ENCODE data around the gene CACNA2D3.

GRCh38 chr3:54322354-54322753 is 200.0 kb downstream of the CACNA2D3 start:
- TF ChIP-seq, protein P1, sequence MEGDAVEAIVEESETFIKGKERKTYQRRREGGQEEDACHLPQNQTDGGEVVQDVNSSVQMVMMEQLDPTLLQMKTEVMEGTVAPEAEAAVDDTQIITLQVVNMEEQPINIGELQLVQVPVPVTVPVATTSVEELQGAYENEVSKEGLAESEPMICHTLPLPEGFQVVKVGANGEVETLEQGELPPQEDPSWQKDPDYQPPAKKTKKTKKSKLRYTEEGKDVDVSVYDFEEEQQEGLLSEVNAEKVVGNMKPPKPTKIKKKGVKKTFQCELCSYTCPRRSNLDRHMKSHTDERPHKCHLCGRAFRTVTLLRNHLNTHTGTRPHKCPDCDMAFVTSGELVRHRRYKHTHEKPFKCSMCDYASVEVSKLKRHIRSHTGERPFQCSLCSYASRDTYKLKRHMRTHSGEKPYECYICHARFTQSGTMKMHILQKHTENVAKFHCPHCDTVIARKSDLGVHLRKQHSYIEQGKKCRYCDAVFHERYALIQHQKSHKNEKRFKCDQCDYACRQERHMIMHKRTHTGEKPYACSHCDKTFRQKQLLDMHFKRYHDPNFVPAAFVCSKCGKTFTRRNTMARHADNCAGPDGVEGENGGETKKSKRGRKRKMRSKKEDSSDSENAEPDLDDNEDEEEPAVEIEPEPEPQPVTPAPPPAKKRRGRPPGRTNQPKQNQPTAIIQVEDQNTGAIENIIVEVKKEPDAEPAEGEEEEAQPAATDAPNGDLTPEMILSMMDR (IDR thresholded peaks at IDR 0.05) = no peak
- no peak for TF ChIP-seq POLR2A (IDR thresholded peaks at IDR 0.05)
